ENCODE results near the gene ADAT1.

Gene ADAT1

DNA sequence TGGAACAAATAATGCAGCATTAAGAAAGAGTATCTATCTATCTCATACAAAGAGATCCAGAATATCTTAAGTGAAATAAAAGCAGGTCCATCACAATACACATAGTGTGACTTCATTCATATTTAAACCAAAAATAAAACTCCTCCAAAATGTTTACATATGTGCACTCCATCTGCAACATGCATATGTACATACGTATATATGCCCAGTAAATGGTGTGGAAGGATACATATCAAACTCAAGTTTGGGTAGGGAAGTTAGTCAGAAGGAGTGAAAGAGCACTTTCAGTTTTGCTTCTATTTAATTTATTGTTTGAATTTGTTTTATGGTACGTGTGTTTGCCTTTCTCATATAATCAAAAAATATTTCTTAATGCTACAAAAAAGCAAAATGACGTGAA is 12.0 kb upstream of the ADAT1 start:
- no peak overlapping the region for H3K4me3 ChIP-seq (ENCODE audit: low read length)
- no peak overlapping the region for H3K9ac ChIP-seq (ENCODE audit: low read length)
- H3K9me3 ChIP-seq (ENCODE audit: control insufficient read depth, low read length), result no peaks in the 10 kb centered on the region
- peaks cover 15% of the 10 kb centered on the region for H3K36me3 ChIP-seq (ENCODE audit: control insufficient read depth, insufficient read depth, low read length)
- H3K27me3 ChIP-seq (ENCODE audit: control insufficient read depth, insufficient read depth, low read length), result no peaks in the 10 kb centered on the region
- H3K4me1 ChIP-seq (ENCODE audit: control insufficient read depth, insufficient read depth, low read length), result no peaks in the 10 kb centered on the region

DNA sequence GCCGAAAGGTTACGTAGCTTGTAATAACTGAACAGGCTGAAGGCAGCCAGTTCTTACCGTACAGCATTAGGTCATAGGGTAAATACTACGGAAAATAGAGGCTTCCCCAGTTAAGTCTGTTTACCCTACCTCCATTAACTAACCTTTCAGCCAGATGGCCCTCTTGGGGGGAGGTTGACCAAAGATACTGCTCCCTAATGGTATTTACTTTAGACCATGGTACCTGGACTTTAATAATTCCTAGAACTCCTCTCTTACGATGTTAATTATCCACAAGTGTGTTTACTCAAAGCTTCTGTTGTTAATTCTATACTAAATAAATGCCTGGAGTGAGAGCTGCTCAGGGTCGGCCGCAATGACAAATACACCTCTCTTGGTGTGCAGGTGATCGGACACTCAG is 9.8 kb upstream of the ADAT1 start:
- no peaks in the 10 kb centered on the region for H3K4me1 ChIP-seq (ENCODE audit: control insufficient read depth, insufficient read depth, low read length)
- no peak overlapping the region for H3K9ac ChIP-seq (ENCODE audit: low read length)
- H3K27me3 ChIP-seq (ENCODE audit: control insufficient read depth, insufficient read depth, low read length), result no peaks in the 10 kb centered on the region
- H3K9me3 ChIP-seq (ENCODE audit: control insufficient read depth, low read length), result no peaks in the 10 kb centered on the region
- H3K4me3 ChIP-seq (ENCODE audit: low read length), result no peak overlapping the region
- peaks cover 20% of the 10 kb centered on the region for H3K36me3 ChIP-seq (ENCODE audit: control insufficient read depth, insufficient read depth, low read length)

DNA sequence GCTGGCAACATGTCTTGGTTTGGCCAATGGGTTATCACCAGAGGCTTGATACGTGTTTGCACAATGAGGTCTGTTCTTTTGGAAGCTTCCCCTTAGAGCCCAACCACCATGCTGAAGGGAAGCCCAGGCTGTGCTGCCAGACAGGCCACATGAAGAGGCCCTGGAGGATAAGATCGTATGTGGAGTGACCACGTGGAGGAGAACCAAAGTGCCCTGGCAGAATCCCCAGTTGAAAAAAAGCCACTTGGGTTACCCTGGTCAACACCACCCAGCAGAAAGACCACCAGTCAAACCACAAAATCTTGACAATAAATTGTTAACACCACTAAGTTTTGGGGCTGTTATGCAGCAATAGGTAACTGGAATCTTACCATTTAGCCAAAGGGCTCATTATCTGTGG is 7.0 kb upstream of the ADAT1 start:
- no peaks in the 10 kb centered on the region for H3K4me1 ChIP-seq (ENCODE audit: control insufficient read depth, insufficient read depth, low read length)
- H3K4me3 ChIP-seq (ENCODE audit: low read length), result no peak overlapping the region
- H3K9ac ChIP-seq (ENCODE audit: low read length), result no peak overlapping the region
- H3K36me3 ChIP-seq (ENCODE audit: control insufficient read depth, insufficient read depth, low read length), result peaks cover 27% of the 10 kb centered on the region
- no peaks in the 10 kb centered on the region for H3K9me3 ChIP-seq (ENCODE audit: control insufficient read depth, low read length)
- H3K27me3 ChIP-seq (ENCODE audit: control insufficient read depth, insufficient read depth, low read length), result no peaks in the 10 kb centered on the region

DNA sequence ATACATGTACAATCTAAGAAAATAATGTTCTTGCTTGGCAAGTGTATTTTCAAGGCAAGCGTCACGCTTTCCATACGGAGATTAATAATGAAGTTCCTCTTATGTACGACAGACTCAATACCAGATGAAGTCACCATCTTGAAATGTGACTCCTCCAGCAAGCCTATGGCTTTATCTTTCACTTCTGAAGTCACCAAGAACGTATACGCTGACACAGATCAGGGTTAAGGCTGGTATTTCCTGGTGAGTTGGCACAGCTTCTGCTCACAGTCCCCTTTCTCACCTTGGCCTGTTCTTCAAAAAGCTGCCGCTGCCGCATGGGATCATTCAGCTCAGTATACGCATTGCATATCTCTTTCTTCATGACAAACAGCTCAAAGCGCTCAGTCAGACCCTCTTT is 6.1 kb upstream of the ADAT1 start:
- Histone ChIP-seq H3K9ac (ENCODE audit: low read length) (no peak overlapping the region), H3K4me3 (ENCODE audit: low read length) (no peak overlapping the region), H3K9me3 (ENCODE audit: control insufficient read depth, low read length) (no peaks in the 10 kb centered on the region), H3K36me3 (ENCODE audit: control insufficient read depth, insufficient read depth, low read length) (peaks cover 25% of the 10 kb centered on the region), H3K27me3 (ENCODE audit: control insufficient read depth, insufficient read depth, low read length) (no peaks in the 10 kb centered on the region), H3K4me1 (ENCODE audit: control insufficient read depth, insufficient read depth, low read length) (no peaks in the 10 kb centered on the region)

DNA sequence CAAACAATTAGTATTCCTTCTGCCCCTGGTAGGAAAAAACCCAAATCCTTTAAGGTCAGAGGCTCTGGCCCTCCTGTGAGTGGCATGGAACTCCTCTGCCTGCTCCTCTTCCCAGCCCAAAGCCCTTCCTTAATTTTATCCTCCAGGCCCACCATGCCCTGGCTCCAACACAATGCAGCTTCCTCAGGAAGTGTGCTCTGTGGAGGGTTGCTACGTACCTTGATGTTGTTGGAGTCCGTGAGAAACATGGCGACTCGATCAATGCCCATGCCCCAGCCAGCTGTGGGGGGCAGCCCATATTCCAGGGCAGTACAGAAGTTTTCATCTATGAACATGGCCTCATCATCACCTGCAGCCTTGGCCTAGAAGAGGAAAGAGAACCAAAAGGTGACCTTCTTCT is 5.3 kb upstream of the ADAT1 start:
- Histone ChIP-seq H3K9me3 (ENCODE audit: control insufficient read depth, low read length) (no peaks in the 10 kb centered on the region), H3K4me3 (ENCODE audit: low read length) (no peak overlapping the region), H3K36me3 (ENCODE audit: control insufficient read depth, insufficient read depth, low read length) (peaks cover 20% of the 10 kb centered on the region), H3K27me3 (ENCODE audit: control insufficient read depth, insufficient read depth, low read length) (no peaks in the 10 kb centered on the region), H3K4me1 (ENCODE audit: control insufficient read depth, insufficient read depth, low read length) (no peaks in the 10 kb centered on the region), H3K9ac (ENCODE audit: low read length) (no peak overlapping the region)

DNA sequence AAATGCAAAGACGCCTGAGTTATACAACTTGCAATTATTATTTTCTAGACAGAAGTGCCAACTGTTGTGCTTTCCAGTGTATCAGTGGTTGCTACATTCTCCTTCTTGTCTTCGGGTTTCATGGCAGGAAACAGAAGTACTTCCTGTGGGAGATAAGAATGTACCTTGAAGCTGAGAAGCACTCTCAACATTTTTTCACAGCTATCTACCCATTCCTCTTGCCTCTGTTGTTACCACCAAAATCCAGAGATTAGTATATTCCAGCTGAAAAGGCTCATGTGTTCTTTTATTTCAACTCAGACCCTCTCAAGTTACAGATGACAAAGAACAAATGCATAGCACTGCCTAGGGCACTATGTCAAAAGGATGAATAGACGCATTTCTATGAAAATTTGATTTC is 4.8 kb upstream of the ADAT1 start:
- H3K4me3 ChIP-seq (ENCODE audit: low read length), result no peak overlapping the region
- no peak overlapping the region for H3K9ac ChIP-seq (ENCODE audit: low read length)
- H3K4me1 ChIP-seq (ENCODE audit: control insufficient read depth, insufficient read depth, low read length), result no peaks in the 10 kb centered on the region
- no peaks in the 10 kb centered on the region for H3K27me3 ChIP-seq (ENCODE audit: control insufficient read depth, insufficient read depth, low read length)
- H3K36me3 ChIP-seq (ENCODE audit: control insufficient read depth, insufficient read depth, low read length), result peaks cover 20% of the 10 kb centered on the region
- no peaks in the 10 kb centered on the region for H3K9me3 ChIP-seq (ENCODE audit: control insufficient read depth, low read length)

DNA sequence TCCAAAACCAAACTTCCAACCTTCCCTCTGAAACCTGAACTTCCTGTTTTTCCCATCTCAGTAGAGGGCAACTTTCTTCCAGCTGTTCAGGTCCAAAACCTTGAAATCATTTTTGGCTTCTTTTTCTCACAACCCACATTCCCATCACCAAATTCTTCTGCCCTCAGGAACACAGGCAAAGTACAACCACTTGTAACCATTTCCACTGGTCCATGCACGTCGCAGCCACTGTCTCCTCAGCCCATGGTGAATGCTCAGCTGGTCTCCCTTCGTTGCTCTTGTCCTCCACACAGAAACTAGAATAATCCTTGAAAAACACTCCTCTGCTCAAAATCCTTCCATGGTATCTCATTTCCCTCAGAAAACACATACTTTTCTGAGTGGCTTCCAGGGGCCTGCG is 3.7 kb upstream of the ADAT1 start:
- Histone ChIP-seq H3K4me3 (ENCODE audit: low read length) (no peak overlapping the region), H3K36me3 (ENCODE audit: control insufficient read depth, insufficient read depth, low read length) (peaks cover 20% of the 10 kb centered on the region), H3K9me3 (ENCODE audit: control insufficient read depth, low read length) (no peaks in the 10 kb centered on the region), H3K27me3 (ENCODE audit: control insufficient read depth, insufficient read depth, low read length) (no peaks in the 10 kb centered on the region), H3K9ac (ENCODE audit: low read length) (no peak overlapping the region), H3K4me1 (ENCODE audit: control insufficient read depth, insufficient read depth, low read length) (peaks cover 7% of the 10 kb centered on the region)

DNA sequence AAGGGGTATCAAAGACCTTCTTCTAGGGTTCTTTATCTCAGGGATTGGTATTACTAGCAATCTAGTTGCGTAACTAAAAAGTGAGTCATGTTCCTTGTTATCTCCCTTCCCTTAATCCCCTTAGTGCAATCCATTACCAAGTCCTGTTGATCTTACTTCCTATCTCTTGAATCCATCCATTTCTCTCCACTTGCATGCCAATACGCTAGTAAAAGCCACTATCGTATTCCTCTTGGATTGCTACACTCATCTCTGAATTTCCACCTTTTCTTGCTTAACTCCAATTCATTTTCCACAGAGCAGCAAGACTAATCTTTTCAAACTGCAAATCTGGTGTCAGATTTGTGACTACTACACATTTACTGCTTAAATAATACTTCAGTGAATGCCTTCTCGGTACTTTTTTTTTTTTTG is 1.8 kb upstream of the ADAT1 start:
- no peak overlapping the region for H3K9ac ChIP-seq (ENCODE audit: low read length)
- H3K27me3 ChIP-seq (ENCODE audit: control insufficient read depth, insufficient read depth, low read length), result no peaks in the 10 kb centered on the region
- peaks cover 7% of the 10 kb centered on the region for H3K4me1 ChIP-seq (ENCODE audit: control insufficient read depth, insufficient read depth, low read length)
- H3K36me3 ChIP-seq (ENCODE audit: control insufficient read depth, insufficient read depth, low read length), result peaks cover 14% of the 10 kb centered on the region
- no peak overlapping the region for H3K4me3 ChIP-seq (ENCODE audit: low read length)
- no peaks in the 10 kb centered on the region for H3K9me3 ChIP-seq (ENCODE audit: control insufficient read depth, low read length)

DNA sequence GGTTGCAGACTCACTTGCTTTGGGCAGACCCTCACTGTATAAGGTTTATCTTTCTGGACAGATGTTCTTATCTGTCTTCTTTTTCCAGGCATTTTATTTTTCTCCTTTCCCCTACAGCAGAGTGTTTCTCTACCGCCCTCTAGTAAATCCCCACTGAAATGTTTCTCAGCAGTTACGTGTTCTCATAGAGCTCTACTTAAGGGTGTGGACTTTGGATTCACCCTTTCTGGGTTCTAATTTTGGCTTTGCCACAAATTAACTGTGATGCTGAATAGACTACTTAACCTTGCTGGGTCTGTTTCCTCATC is 2.0 kb downstream of the ADAT1 start:
- Histone ChIP-seq H3K9me3 (ENCODE audit: control insufficient read depth, low read length) (no peaks in the 10 kb centered on the region), H3K27me3 (ENCODE audit: control insufficient read depth, insufficient read depth, low read length) (no peaks in the 10 kb centered on the region)

DNA sequence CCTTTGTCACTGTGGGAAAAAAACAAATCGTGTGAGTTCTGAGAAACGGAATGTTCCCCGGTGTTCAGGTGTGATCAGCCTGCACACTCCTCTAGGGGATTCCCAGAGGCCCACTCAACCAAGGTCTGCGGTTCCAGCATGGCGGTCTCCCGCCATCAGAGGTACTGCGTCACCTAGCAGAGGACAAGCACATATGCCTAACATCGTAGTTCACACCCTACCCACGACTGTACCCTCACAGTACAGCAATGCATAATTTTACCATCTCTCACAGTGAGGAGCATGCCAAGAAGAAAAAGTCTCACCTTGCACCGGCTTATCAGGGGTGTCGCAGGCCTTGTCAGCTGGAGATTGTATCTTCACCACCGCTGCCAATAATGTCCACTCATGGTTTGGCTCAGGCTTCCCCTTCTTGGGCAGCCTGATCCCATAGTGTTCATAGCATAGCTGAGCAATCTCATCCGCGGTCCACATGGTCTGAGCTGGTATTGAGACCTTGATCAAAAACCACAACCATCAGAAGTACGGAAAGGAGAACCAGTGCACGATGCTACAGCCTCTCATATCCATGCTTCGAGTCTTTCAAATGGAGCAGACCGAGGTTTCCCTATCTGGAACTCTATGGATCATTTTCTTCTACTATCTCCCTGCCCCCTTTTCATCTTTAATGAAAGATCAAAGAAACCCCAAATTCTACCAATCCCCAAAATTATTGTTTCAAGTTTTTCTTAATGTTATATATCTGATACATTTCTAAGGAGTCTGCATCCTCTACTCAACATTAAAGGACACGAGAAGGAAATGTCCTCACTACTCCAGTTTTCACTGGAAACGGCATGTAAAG is 2.5 kb downstream of the ADAT1 start:
- Histone ChIP-seq H3K4me1 (ENCODE audit: control insufficient read depth, insufficient read depth, low read length) (peaks cover 7% of the 10 kb centered on the region), H3K9ac (ENCODE audit: low read length) (no peak overlapping the region), H3K27me3 (ENCODE audit: control insufficient read depth, insufficient read depth, low read length) (no peaks in the 10 kb centered on the region), H3K9me3 (ENCODE audit: control insufficient read depth, low read length) (no peaks in the 10 kb centered on the region), H3K4me3 (ENCODE audit: low read length) (no peak overlapping the region), H3K36me3 (ENCODE audit: control insufficient read depth, insufficient read depth, low read length) (no peaks in the 10 kb centered on the region)

More for the DNA sequence above, 2.0 kb downstream of the ADAT1 start:
- Histone ChIP-seq H3K9ac (ENCODE audit: low read length) (no peak overlapping the region), H3K36me3 (ENCODE audit: control insufficient read depth, insufficient read depth, low read length) (peaks cover 2% of the 10 kb centered on the region), H3K4me1 (ENCODE audit: control insufficient read depth, insufficient read depth, low read length) (peaks cover 7% of the 10 kb centered on the region), H3K4me3 (ENCODE audit: low read length) (no peak overlapping the region)

DNA sequence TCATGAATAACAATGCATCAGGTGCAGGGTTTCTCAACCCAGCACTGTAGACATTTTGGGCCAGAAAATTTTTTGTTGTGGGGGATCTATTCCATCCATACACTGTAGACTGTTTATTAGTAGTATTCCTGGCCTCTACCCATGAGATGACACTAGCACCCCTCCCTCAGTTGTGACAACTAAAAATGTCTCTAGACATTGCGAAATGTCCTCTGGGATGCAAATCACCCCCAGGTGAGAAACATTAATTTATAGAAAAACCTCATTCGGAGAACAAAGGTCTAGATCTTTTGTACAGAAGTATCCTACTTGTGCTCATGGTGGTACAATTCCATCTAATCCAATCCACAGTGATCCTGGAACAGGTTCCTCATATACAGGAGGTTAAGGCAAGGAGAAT is 4.3 kb downstream of the ADAT1 start:
- no peaks in the 10 kb centered on the region for H3K27me3 ChIP-seq (ENCODE audit: control insufficient read depth, insufficient read depth, low read length)
- H3K9ac ChIP-seq (ENCODE audit: low read length), result no peak overlapping the region
- H3K4me3 ChIP-seq (ENCODE audit: low read length), result no peak overlapping the region
- H3K4me1 ChIP-seq (ENCODE audit: control insufficient read depth, insufficient read depth, low read length), result peaks cover 7% of the 10 kb centered on the region
- no peaks in the 10 kb centered on the region for H3K9me3 ChIP-seq (ENCODE audit: control insufficient read depth, low read length)
- H3K36me3 ChIP-seq (ENCODE audit: control insufficient read depth, insufficient read depth, low read length), result no peaks in the 10 kb centered on the region

DNA sequence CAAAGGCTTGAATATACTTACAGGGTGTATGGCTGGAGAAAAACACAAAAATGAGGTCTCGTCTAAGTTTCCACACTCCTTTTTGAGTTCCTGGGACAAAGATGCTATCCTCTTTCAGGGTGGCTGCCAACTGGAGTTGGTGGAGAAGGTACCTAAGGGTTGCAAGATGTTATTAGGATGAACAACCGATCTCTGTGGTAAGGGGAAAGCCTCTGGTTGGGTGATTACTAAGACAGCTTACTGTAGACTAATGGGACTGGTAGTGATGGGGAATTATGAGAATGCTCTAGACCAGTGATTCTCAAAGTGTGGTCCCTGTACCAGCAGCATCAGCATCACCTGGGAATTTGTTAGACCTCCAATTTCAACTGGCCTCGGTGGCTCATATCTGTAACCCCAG is 6.0 kb downstream of the ADAT1 start:
- Histone ChIP-seq H3K9ac (ENCODE audit: low read length) (no peak overlapping the region), H3K4me3 (ENCODE audit: low read length) (no peak overlapping the region), H3K9me3 (ENCODE audit: control insufficient read depth, low read length) (no peaks in the 10 kb centered on the region), H3K27me3 (ENCODE audit: control insufficient read depth, insufficient read depth, low read length) (no peaks in the 10 kb centered on the region), H3K36me3 (ENCODE audit: control insufficient read depth, insufficient read depth, low read length) (no peaks in the 10 kb centered on the region), H3K4me1 (ENCODE audit: control insufficient read depth, insufficient read depth, low read length) (peaks cover 3% of the 10 kb centered on the region)

DNA sequence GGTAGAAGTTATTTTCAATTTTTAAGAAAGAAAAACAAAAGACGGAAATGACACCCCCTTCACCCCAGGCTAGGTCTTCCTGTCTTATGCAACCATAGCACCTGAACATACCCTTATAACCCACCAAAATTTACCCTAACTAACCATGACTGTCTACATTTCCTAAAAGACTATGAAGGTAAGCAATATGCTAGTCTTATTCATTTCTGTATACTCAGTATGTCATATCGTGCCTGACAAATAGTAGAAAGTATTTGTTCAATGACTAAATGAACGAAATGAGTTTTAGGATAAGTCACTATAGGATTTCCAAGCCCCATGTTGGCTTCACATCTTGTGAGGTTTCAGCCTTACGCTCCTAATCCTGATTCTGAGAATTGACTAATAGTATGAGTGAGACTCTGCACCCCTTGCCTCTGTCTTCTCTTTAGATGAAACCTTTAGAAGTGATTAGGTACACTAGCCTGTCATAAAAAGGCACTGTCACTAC is 6.5 kb downstream of the ADAT1 start:
- Histone ChIP-seq H3K27me3 (ENCODE audit: control insufficient read depth, insufficient read depth, low read length) (no peaks in the 10 kb centered on the region), H3K9ac (ENCODE audit: low read length) (no peak overlapping the region), H3K4me1 (ENCODE audit: control insufficient read depth, insufficient read depth, low read length) (no peaks in the 10 kb centered on the region), H3K4me3 (ENCODE audit: low read length) (no peak overlapping the region), H3K9me3 (ENCODE audit: control insufficient read depth, low read length) (no peaks in the 10 kb centered on the region), H3K36me3 (ENCODE audit: control insufficient read depth, insufficient read depth, low read length) (no peaks in the 10 kb centered on the region)
